ENCODE results near the gene CSF3R. TPM values are rescaled to one million over a fixed set of nuclear protein-coding genes. Genes with fewer than 3 reads are reported as not detected.

CSF3R gene
- polyA plus RNA-seq, 5 donors = 7.4 to 10.9 (median 8.7) TPM

DNA sequence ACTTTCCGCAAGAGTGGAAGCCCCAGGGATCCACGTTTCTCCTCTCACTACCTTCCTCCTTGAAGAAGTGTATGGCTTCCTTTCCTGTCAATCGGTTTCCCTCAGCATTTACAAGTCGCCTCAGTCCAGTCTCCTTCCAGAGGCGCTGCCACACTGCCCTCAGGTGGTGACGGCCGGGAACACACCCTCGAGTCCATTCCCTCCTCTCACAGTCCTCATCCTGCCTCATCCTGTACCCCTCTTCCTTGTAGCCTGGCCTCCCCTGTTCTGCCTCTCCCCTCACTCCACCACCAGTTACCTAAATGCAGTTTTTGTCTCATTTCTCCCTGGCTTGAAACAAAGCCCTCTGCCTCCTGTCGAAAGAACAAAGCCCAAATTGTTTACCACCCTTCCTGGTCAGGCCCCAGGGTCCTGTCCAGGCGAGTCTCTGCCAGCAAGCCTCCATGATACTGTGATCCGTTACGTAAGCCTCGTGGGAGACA is 61.8 kb downstream of the CSF3R start:
- DNase-seq = peak; percentile 54 to 74

GRCh38 chr1:36420409-36420808 is 62.3 kb downstream of the CSF3R start:
- peak in 1 of 2 donors; percentile 21 for DNase-seq

- DNase-seq = no peak
These were observed 63.1 kb downstream of the CSF3R start for GRCh38 chr1:36419569-36419968.

GRCh38 chr1:36419140-36419539 is 63.6 kb downstream of the CSF3R start:
- DNase-seq = no peak

GRCh38 chr1:36417931-36418330 is 64.8 kb downstream of the CSF3R start:
- DNase-seq = no peak

Other genes starting within 250 kb of the CSF3R start
- 10 to 100 TPM; 12.3 to 20.9 (median 18.4) TPM for gene SH3D21, start 176.5 kb downstream of the CSF3R start, polyA plus RNA-seq (ENCODE audit: insufficient read depth in 1 of 5, insufficient read length in 5 of 5, low replicate concordance in 1 of 5)
- 10 to 100 TPM; 22.1 to 81.6 (median 33.3) TPM for gene EVA1B, start 159.3 kb downstream of the CSF3R start, polyA plus RNA-seq (ENCODE audit: insufficient read depth in 1 of 5, insufficient read length in 5 of 5, low replicate concordance in 1 of 5)
- 10 to 100 TPM; 29.1 to 41.0 (median 32.2) TPM for gene STK40, start 97.0 kb downstream of the CSF3R start, polyA plus RNA-seq (ENCODE audit: insufficient read depth in 1 of 5, insufficient read length in 5 of 5, low replicate concordance in 1 of 5)
- gene LSM10, start 85.0 kb downstream of the CSF3R start, polyA plus RNA-seq (ENCODE audit: insufficient read depth in 1 of 5, insufficient read length in 5 of 5, low replicate concordance in 1 of 5) = 10 to 100 TPM; 15.1 to 25.2 (median 18.7) TPM
- 10 to 100 TPM; 14.8 to 20.6 (median 20.1) TPM for gene OSCP1, start 32.5 kb downstream of the CSF3R start, polyA plus RNA-seq (ENCODE audit: insufficient read depth in 1 of 5, insufficient read length in 5 of 5, low replicate concordance in 1 of 5)
- gene MRPS15, start 18.5 kb downstream of the CSF3R start, polyA plus RNA-seq (ENCODE audit: insufficient read depth in 1 of 5, insufficient read length in 5 of 5, low replicate concordance in 1 of 5) = 10 to 100 TPM; 48.0 to 65.1 (median 60.9) TPM